GM21825 (cell line): ENCODE results near the gene KCNH8.
"Not testable (repeated sequence)": the region's sequence is repeated elsewhere in the genome, so short reads cannot be mapped to it uniquely, and the experiment has no call there.

Experiments
- ATAC-seq: cut with Tn5 transposase; IDR thresholded peaks from one replicate; pipeline ENCODE4 v1.9.1; 2021; ENCODE audit warnings: mild to moderate bottlenecking, moderate library complexity; ENCODE audit not compliant: unreplicated experiment

KCNH8 gene

GRCh38 chr3:19171794-19172193, 23.5 kb downstream of the KCNH8 start:
- no peak for ATAC-seq

- ATAC-seq = no peak
These were observed 25.6 kb downstream of the KCNH8 start for GRCh38 chr3:19173945-19174344.

GRCh38 chr3:19183584-19183983, 35.3 kb downstream of the KCNH8 start:
- ATAC-seq = no peak

GRCh38 chr3:19190126-19190525, 41.8 kb downstream of the KCNH8 start:
- ATAC-seq = no peak

- no peak for ATAC-seq
These were observed 42.3 kb downstream of the KCNH8 start for GRCh38 chr3:19190602-19191001.

- no peak for ATAC-seq
These were observed 50.8 kb downstream of the KCNH8 start for GRCh38 chr3:19199131-19199530.

GRCh38 chr3:19202303-19202702, 54.0 kb downstream of the KCNH8 start:
- no peak for ATAC-seq

GRCh38 chr3:19202754-19203153, 54.4 kb downstream of the KCNH8 start:
- ATAC-seq = no peak

- no peak for ATAC-seq
These were observed 58.2 kb downstream of the KCNH8 start for GRCh38 chr3:19206540-19206939.

GRCh38 chr3:19213603-19214220, 65.4 kb downstream of the KCNH8 start:
- no peak for ATAC-seq

- ATAC-seq = no peak
These were observed 67.1 kb downstream of the KCNH8 start for GRCh38 chr3:19215427-19215826.

GRCh38 chr3:19216669-19217337, 68.5 kb downstream of the KCNH8 start:
- no peak for ATAC-seq

- ATAC-seq = no peak
These were observed 72.0 kb downstream of the KCNH8 start for GRCh38 chr3:19220311-19220710.

- no peak for ATAC-seq
These were observed 72.8 kb downstream of the KCNH8 start for GRCh38 chr3:19221081-19221480.

GRCh38 chr3:19226479-19226878, 78.2 kb downstream of the KCNH8 start:
- ATAC-seq = no peak

GRCh38 chr3:19228167-19228566, 79.9 kb downstream of the KCNH8 start:
- no peak for ATAC-seq

- ATAC-seq = no peak
These were observed 80.8 kb downstream of the KCNH8 start for GRCh38 chr3:19229086-19229485.

GRCh38 chr3:19229881-19230280, 81.6 kb downstream of the KCNH8 start:
- ATAC-seq = not testable (repeated sequence)

- no peak for ATAC-seq
These were observed 83.6 kb downstream of the KCNH8 start for GRCh38 chr3:19231792-19232461.

- ATAC-seq = no peak
These were observed 84.3 kb downstream of the KCNH8 start for GRCh38 chr3:19232566-19232965.

- not testable (repeated sequence) for ATAC-seq
These were observed 85.8 kb downstream of the KCNH8 start for GRCh38 chr3:19233882-19234784.
